Sigmoid colon (tissue), 4 donors: ENCODE results near the gene ARHGEF5.

Experiments used
- CTCF ChIP-seq, 4 experiments: fragments of 450-650 bp in 3 of 4; fragments of 200-600 bp in 1 of 4; IDR thresholded peaks; one replicate each; pipeline ENCODE4 v1.5.1; 2016 to 2019; ENCODE audit warnings: antibody characterized with exemption in 4 of 4, mild to moderate bottlenecking in 3 of 4, moderate library complexity in 2 of 4
- POLR2A ChIP-seq, 2 donors: fragments of 450-650 bp; IDR thresholded peaks; one replicate each; pipeline ENCODE4 v1.6.1; 2016; ENCODE audit warnings: antibody characterized with exemption in 2 of 2, mild to moderate bottlenecking in 2 of 2, moderate library complexity in 2 of 2
- POLR2AphosphoS5 ChIP-seq, 4 donors: sonication (generic); formaldehyde crosslinking; IDR thresholded peaks; one replicate each; pipeline ENCODE4 v1.6.1; 2017; ENCODE audit warnings: antibody characterized with exemption in 4 of 4

- no peak for TF ChIP-seq CTCF (IDR thresholded peaks at IDR 0.05)
- no peak for TF ChIP-seq POLR2AphosphoS5 (IDR thresholded peaks at IDR 0.05)
- TF ChIP-seq POLR2A (IDR thresholded peaks at IDR 0.05), result no peak
Observed at GRCh38 chr7:144399946-144400345, 44.7 kb downstream of the ARHGEF5 start.
